Fibroblast of lung (primary cell): ENCODE results near the gene TATDN2. TPM values are rescaled to one million over a fixed set of nuclear protein-coding genes. Genes with fewer than 3 reads are reported as not detected.
"Not testable (repeated sequence)": the region's sequence is repeated elsewhere in the genome, so short reads cannot be mapped to it uniquely, and the experiment has no call there.

Experiments
- DNase-seq, 2 donors: peaks; one replicate each; pipeline versions ENCODE4 v3.0.0 to v3.0.0-alpha.2; 2010; ENCODE audit warnings: low read depth in 2 of 2
- H2AFZ ChIP-seq: 2 replicates; pipeline ENCODE4 v1.5.1; 2012; ENCODE audit warnings: low read length, control low read depth, inconsistent platforms
- H3K27ac ChIP-seq: 2 replicates; pipeline ENCODE4 v1.5.1; 2011; ENCODE audit warnings: low read length, control low read depth; ENCODE audit not compliant: insufficient read depth
- H3K27me3 ChIP-seq: 2 replicates; pipeline ENCODE4 v1.5.1; 2011; ENCODE audit warnings: mild to moderate bottlenecking, low read length; ENCODE audit not compliant: control insufficient read depth, insufficient read depth
- H3K36me3 ChIP-seq: 2 replicates; pipeline ENCODE4 v1.5.1; 2011; ENCODE audit warnings: low read length; ENCODE audit not compliant: control insufficient read depth, insufficient read depth
- H3K4me1 ChIP-seq: 2 replicates; pipeline ENCODE4 v1.5.1; 2011; ENCODE audit warnings: low read length; ENCODE audit not compliant: control insufficient read depth, insufficient read depth; ENCODE audit errors: extremely low read depth
- H3K4me2 ChIP-seq: 2 replicates; pipeline ENCODE4 v1.5.1; 2011; ENCODE audit warnings: low read length, control low read depth; ENCODE audit not compliant: insufficient read depth; ENCODE audit errors: extremely low read depth
- H3K4me3 ChIP-seq, 4 experiments: fragments of 200-600 bp in 1 of 4; sonication (generic) in 1 of 4; replicated peaks in 1 of 4; 2 replicates each; pipeline ENCODE4 v1.5.1; 2011 to 2016; ENCODE audit warnings: low read length in 4 of 4, low read depth in 3 of 4, mild to moderate bottlenecking in 3 of 4, control low read depth in 2 of 4, inconsistent platforms in 1 of 4, mixed read lengths in 1 of 4; ENCODE audit not compliant: insufficient read depth in 1 of 4; ENCODE audit errors: control extremely low read depth in 1 of 4
- H3K79me2 ChIP-seq: 2 replicates; pipeline ENCODE4 v1.5.1; 2012; ENCODE audit warnings: mild to moderate bottlenecking, low read length, inconsistent platforms; ENCODE audit not compliant: control insufficient read depth, insufficient read depth
- H3K9ac ChIP-seq: 2 replicates; pipeline ENCODE4 v1.5.1; 2011; ENCODE audit warnings: mild to moderate bottlenecking, low read length, control low read depth; ENCODE audit not compliant: insufficient read depth
- H3K9me3 ChIP-seq: 2 replicates; pipeline ENCODE4 v1.5.1; 2012; ENCODE audit warnings: low read depth, low read length; ENCODE audit not compliant: control insufficient read depth, insufficient read depth
- H4K20me1 ChIP-seq: 2 replicates; pipeline ENCODE4 v1.5.1; 2011; ENCODE audit warnings: low read length; ENCODE audit not compliant: control insufficient read depth, insufficient read depth; ENCODE audit errors: extremely low read depth
- EZH2 ChIP-seq: IDR thresholded peaks from 2 replicates; pipeline ENCODE4 v1.5.1; 2012; ENCODE audit warnings: low read length, control low read depth, mild to moderate bottlenecking; ENCODE audit errors: missing control alignments
- polyA plus RNA-seq, 2 donors: library from polyadenylated mRNA; depleted of rRNA in 1 of 2; stranded (reverse) in 1 of 2; unstranded in 1 of 2; fragments of >200 nt; gene quantifications; 2 replicates each; pipeline ENCODE4 v1.2.1, GENCODE V29; 2011 to 2012; ENCODE audit warnings: missing spikeins in 1 of 2
- total RNA-seq: library from RNA; depleted of rRNA; stranded (reverse); fragments of >200 nt; gene quantifications from 2 replicates; pipeline ENCODE4 v1.2.1, GENCODE V29; 2014
- TF ChIP-seq, protein P1 (sequence below), 2 donors: IDR thresholded peaks in 1 of 2; conservative IDR thresholded peaks in 1 of 2; 1 replicate in 1 of 2; 2 replicates in 1 of 2; pipeline ENCODE4 v1.5.1; 2011 to 2012; ENCODE audit warnings: low read length in 2 of 2, control low read depth in 1 of 2, inconsistent platforms in 1 of 2, low read depth in 1 of 2, mild to moderate bottlenecking in 1 of 2

Gene TATDN2
- total and polyA plus RNA-seq, 2 donors (not counting 1 experiment from before 2014, with no cell fraction given) = 12.4 to 16.5 TPM

DNA sequence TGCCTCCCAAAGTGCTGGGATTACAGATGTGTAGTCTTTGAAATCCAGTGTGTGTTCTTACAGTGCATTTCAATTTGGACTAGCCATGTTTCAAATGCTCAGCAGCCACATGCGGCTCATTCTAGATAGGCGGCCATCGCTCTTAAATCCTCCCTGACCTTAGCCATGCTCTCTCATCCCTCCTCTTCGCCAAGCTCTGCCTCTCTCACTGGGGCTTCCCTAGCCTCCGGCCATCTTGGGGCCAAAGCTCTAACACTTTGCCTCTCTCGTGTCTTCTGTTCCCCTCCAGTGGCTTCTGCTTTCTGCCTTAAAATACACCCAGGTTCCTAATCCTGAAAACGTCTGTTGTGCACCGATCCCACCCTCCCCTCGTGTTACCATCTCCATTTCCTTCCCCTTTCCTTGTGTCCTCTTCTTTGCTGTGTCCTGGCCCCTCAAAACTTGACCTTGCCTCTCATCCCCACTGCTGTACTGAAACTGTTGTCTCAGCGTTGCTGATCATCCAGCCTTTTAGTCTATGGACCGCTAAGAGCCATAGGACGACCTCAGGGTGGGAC lies 45.8 kb downstream of the TATDN2 start:
- no peaks in the 10 kb centered on the region for H4K20me1 ChIP-seq
- DNase-seq = no peak
- H3K4me2 ChIP-seq = no peak overlapping the region
- H3K79me2 ChIP-seq = no peaks in the 10 kb centered on the region
- H3K36me3 ChIP-seq = peaks cover 1% of the 10 kb centered on the region
- H3K9ac ChIP-seq = no peak overlapping the region
- no peaks in the 10 kb centered on the region for H3K4me1 ChIP-seq
- H2AFZ ChIP-seq = no peak overlapping the region
- no peaks in the 10 kb centered on the region for H3K9me3 ChIP-seq
- no peaks in the 10 kb centered on the region for H3K27me3 ChIP-seq
- no peak overlapping the region for H3K27ac ChIP-seq
- no peak for TF ChIP-seq EZH2
- TF ChIP-seq, protein P1, sequence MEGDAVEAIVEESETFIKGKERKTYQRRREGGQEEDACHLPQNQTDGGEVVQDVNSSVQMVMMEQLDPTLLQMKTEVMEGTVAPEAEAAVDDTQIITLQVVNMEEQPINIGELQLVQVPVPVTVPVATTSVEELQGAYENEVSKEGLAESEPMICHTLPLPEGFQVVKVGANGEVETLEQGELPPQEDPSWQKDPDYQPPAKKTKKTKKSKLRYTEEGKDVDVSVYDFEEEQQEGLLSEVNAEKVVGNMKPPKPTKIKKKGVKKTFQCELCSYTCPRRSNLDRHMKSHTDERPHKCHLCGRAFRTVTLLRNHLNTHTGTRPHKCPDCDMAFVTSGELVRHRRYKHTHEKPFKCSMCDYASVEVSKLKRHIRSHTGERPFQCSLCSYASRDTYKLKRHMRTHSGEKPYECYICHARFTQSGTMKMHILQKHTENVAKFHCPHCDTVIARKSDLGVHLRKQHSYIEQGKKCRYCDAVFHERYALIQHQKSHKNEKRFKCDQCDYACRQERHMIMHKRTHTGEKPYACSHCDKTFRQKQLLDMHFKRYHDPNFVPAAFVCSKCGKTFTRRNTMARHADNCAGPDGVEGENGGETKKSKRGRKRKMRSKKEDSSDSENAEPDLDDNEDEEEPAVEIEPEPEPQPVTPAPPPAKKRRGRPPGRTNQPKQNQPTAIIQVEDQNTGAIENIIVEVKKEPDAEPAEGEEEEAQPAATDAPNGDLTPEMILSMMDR (conservative IDR thresholded peaks at IDR 0.05 in 1 of 2, IDR thresholded peaks at IDR 0.05 in 1 of 2; ENCODE audit: low read depth in 1 of 2, low read length in 2 of 2) = no peak
- no peak overlapping the region for H3K4me3 ChIP-seq

DNA sequence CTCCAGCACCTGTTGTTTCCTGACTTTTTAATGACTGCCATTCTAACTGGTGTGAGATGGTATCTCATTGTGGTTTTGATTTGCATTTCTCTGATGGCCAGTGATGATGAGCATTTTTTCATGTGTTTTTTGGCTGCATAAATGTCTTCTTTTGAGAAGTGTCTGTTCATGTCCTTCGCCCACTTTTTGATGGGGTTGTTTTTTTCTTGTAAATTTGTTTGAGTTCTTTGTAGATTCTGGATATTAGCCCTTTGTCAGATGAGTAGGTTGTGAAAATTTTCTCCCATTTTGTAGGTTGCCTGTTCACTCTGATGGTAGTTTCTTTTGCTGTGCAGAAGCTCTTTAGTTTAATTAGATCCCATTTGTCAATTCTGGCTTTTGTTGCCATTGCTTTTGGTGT lies 49.8 kb downstream of the TATDN2 start:
- not testable (repeated sequence) for H2AFZ ChIP-seq, H3K4me2 ChIP-seq, H3K79me2 ChIP-seq, H3K4me3 ChIP-seq, H3K9me3 ChIP-seq, H3K4me1 ChIP-seq, H3K9ac ChIP-seq, H3K27ac ChIP-seq, H4K20me1 ChIP-seq, H3K27me3 ChIP-seq, DNase-seq
- H3K36me3 ChIP-seq = peaks cover 16% of the 10 kb centered on the region

DNA sequence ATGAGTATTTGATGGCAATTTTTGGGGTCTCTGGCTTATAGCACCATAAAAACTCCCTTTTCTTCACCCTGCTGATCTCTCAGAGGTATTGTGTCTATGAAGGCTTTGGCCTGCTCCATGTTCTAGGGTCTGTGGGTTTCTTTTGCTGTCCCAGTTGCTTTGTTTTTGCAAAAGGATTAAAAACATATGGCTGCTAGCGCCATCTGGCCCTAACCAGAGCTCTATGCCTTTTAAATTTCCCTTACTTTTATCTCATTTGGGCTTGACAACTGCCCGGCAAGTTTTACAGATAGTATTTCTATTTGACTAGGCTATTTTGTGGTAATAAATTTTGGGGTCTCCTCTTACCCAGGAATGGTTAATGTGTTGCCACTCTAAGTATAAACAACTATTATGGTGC lies 50.9 kb downstream of the TATDN2 start:
- no peak overlapping the region for H3K9ac ChIP-seq
- no peak overlapping the region for H3K4me3 ChIP-seq
- H3K36me3 ChIP-seq = peaks cover 19% of the 10 kb centered on the region
- no peaks in the 10 kb centered on the region for H4K20me1 ChIP-seq
- H3K79me2 ChIP-seq = no peaks in the 10 kb centered on the region
- DNase-seq = no peak
- no peak overlapping the region for H3K27ac ChIP-seq
- no peaks in the 10 kb centered on the region for H3K4me1 ChIP-seq
- TF ChIP-seq, protein P1 (conservative IDR thresholded peaks at IDR 0.05 in 1 of 2, IDR thresholded peaks at IDR 0.05 in 1 of 2; ENCODE audit: low read depth in 1 of 2, low read length in 2 of 2) = peak in 1 of 2 donors; percentile 2
- TF ChIP-seq EZH2 = no peak
- H2AFZ ChIP-seq = no peak overlapping the region
- H3K4me2 ChIP-seq = no peak overlapping the region
- no peaks in the 10 kb centered on the region for H3K9me3 ChIP-seq
- no peaks in the 10 kb centered on the region for H3K27me3 ChIP-seq
